GM12875 (cell line): Measurements from ENCODE around the gene CLDN7.

Source experiments
- H3K4me3 ChIP-seq: one replicate; pipeline ENCODE4 v1.5.1; 2011; ENCODE audit warnings: low read depth, low read length, control low read depth
- CTCF ChIP-seq: IDR thresholded peaks from 2 replicates; pipeline ENCODE4 v1.5.1; 2011; ENCODE audit warnings: low read depth, mild to moderate bottlenecking, control low read depth, inconsistent platforms, low read length, moderate library complexity, borderline replicate concordance; ENCODE audit not compliant: insufficient read depth

The CLDN7 gene

GRCh38 chr17:7293159-7293558 is 30.9 kb upstream of the CLDN7 start:
- TF ChIP-seq CTCF, result no peak
- no peak overlapping the region for H3K4me3 ChIP-seq

GRCh38 chr17:7292729-7293128 is 30.5 kb upstream of the CLDN7 start:
- no peak for TF ChIP-seq CTCF
- H3K4me3 ChIP-seq, result no peak overlapping the region

GRCh38 chr17:7292194-7292593 is 29.9 kb upstream of the CLDN7 start:
- no peak for TF ChIP-seq CTCF
- no peak overlapping the region for H3K4me3 ChIP-seq

- H3K4me3 ChIP-seq, result no peak overlapping the region
- TF ChIP-seq CTCF, result no peak
These were observed 28.4 kb upstream of the CLDN7 start for GRCh38 chr17:7290685-7291084.

- H3K4me3 ChIP-seq, result no peak overlapping the region
- TF ChIP-seq CTCF, result no peak
These were observed 27.9 kb upstream of the CLDN7 start for GRCh38 chr17:7290166-7290565.

- TF ChIP-seq CTCF, result no peak
- no peak overlapping the region for H3K4me3 ChIP-seq
These were observed 27.2 kb upstream of the CLDN7 start for GRCh38 chr17:7289256-7290032.

GRCh38 chr17:7285679-7286078 is 23.4 kb upstream of the CLDN7 start:
- no peak overlapping the region for H3K4me3 ChIP-seq
- no peak for TF ChIP-seq CTCF
